GM23338 (cell line): ENCODE measurements around the gene DCAF4.

ENCODE experiments used
- EZH2 ChIP-seq: fragments of 200-600 bp; sonication (generic); IDR thresholded peaks from one replicate; pipeline ENCODE4 v1.8.0; 2017; ENCODE audit warnings: antibody characterized with exemption, mild to moderate bottlenecking, low read depth; ENCODE audit not compliant: unreplicated experiment
- TF ChIP-seq, protein P1 (sequence below), 2 experiments: fragments of 200-600 bp in 1 of 2; sonication (generic) in 1 of 2; conservative IDR thresholded peaks; 2 replicates each; pipeline versions ENCODE4 v1.5.1 to v1.6.1; 2016 to 2017; ENCODE audit warnings: antibody characterized with exemption in 2 of 2, low read depth in 2 of 2, mild to moderate bottlenecking in 2 of 2, moderate library complexity in 1 of 2

- TF ChIP-seq EZH2: no peak
- TF ChIP-seq, protein P1, sequence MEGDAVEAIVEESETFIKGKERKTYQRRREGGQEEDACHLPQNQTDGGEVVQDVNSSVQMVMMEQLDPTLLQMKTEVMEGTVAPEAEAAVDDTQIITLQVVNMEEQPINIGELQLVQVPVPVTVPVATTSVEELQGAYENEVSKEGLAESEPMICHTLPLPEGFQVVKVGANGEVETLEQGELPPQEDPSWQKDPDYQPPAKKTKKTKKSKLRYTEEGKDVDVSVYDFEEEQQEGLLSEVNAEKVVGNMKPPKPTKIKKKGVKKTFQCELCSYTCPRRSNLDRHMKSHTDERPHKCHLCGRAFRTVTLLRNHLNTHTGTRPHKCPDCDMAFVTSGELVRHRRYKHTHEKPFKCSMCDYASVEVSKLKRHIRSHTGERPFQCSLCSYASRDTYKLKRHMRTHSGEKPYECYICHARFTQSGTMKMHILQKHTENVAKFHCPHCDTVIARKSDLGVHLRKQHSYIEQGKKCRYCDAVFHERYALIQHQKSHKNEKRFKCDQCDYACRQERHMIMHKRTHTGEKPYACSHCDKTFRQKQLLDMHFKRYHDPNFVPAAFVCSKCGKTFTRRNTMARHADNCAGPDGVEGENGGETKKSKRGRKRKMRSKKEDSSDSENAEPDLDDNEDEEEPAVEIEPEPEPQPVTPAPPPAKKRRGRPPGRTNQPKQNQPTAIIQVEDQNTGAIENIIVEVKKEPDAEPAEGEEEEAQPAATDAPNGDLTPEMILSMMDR (conservative IDR thresholded peaks at IDR 0.05; ENCODE audit: low read depth in 2 of 2): no peak
These were observed 44.7 kb downstream of the DCAF4 start for GRCh38 chr14:72970824-72971434.
